NCI-H526 (cell line): ENCODE measurements around the gene GOLGA1.

ENCODE experiments used
- DNase-seq, 2 experiments: peaks; one replicate each; lab custom pipeline; 2025; lab: John Stamatoyannopoulos, UW

Gene GOLGA1

GRCh38 chr9:124835026-124835557 is 105.8 kb downstream of the GOLGA1 start:
- peak in 1 of 2 experiments; percentile 64 for DNase-seq

- no peak for DNase-seq
Measured at GRCh38 chr9:124834591-124834990, 106.3 kb downstream of the GOLGA1 start.

GRCh38 chr9:124831642-124832364 is 109.1 kb downstream of the GOLGA1 start:
- DNase-seq, result no peak

GRCh38 chr9:124830593-124830992 is 110.3 kb downstream of the GOLGA1 start:
- DNase-seq, result no peak

GRCh38 chr9:124829334-124829669 is 111.6 kb downstream of the GOLGA1 start:
- DNase-seq, result no peak

GRCh38 chr9:124828489-124829333 is 112.2 kb downstream of the GOLGA1 start:
- no peak for DNase-seq
